ENCODE measurements around the gene FRMD4A.
"Not testable (repeated sequence)": the region's sequence is repeated elsewhere in the genome, so short reads cannot be mapped to it uniquely, and the experiment has no call there.

FRMD4A gene

GRCh38 chr10:13775786-13776775, 554.6 kb downstream of the FRMD4A start:
- no peak for DNase-seq (ENCODE audit: low read depth)

- no peak for DNase-seq (ENCODE audit: low read depth)
Measured at GRCh38 chr10:13774303-13774893, 556.3 kb downstream of the FRMD4A start.

DNA sequence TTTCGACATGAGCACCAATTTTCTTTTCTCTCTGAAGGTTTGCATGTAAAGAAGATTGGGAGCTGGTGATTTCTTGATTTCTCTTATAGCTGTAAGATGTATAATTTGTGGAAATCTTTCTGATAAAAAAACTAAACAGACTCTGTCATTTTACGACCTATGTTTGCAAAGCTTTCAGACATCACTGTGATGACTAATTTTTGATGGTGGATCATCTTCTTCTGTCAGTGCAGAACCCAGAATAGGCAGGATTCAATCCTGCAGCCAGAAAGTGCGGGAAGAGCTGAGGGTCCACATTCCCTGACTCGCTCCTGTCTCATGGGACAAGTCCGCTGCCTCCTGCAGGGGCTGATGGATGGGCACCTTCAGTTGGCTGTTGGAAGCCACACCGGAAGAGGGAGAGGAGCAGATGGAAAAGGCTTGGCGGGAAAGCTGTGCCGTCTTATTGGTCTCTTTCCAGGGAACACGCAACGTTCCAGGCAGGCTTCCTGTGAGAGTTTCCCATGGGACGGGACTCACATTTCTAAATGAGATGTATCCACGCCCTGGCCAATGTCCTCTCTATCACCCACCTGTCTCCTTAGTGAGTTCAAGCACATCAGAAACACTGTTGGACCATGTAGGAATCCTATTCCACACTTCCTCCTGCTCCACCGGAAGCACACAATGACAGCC, 557.1 kb downstream of the FRMD4A start:
- no peak for DNase-seq (ENCODE audit: low read depth)

GRCh38 chr10:13773043-13773442, 557.7 kb downstream of the FRMD4A start:
- no peak for DNase-seq (ENCODE audit: low read depth)

DNA sequence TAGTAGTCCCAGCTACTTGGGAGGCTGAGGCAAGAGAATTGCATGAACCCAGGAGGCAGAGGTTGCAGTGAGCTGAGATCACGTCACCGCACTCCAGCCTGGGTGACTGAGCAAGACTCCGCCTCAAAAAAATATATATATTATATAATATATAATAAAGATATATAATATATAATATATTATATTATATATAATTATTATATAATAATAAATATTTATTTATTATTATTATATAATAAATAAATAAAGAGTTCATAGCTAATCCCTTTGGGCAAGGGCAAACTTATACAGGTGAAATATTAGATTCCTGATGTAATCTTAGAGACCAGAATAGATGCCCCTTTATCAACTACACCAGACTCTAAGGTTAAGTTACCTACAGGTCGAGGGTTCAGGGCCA, 558.7 kb downstream of the FRMD4A start:
- DNase-seq (ENCODE audit: low read depth): no peak

DNA sequence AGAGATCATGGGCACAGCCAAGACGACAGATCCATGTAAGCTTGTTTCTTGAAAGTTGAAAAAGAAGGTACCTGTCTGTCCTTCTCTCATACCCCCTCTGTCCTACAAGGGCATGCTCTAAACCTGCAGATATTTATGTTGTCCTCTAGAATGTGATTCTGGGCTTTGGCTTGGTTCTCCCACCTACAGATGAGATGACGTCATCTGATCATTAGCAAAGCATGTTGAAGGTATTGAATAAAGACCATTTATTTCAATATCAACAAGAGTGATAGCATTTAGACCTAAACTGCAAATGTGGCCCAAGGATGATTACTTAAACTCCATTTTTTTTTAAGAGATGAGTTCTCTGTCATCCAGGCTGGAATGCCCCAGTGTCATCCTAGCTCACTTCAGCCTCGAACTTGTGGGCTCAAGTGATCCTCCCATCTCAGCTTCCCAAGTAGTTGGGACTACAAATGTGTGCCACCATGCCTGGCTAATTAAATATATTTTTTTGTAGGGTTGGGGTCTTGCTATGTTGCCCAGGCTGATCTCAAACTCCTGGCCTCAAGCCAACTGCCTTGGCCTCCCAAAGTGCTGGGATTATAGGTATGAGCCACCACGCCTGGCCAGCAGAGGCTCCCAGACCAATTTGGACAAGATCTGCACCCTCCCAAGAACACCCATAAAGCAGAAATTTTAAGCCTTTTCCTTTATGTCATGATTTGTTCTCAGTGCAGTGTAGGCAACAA, 559.8 kb downstream of the FRMD4A start:
- DNase-seq (ENCODE audit: low read depth): no peak

GRCh38 chr10:13769946-13770345, 560.8 kb downstream of the FRMD4A start:
- DNase-seq (ENCODE audit: low read depth): no peak

GRCh38 chr10:13767676-13768178, 563.0 kb downstream of the FRMD4A start:
- no peak for DNase-seq (ENCODE audit: low read depth)

DNA sequence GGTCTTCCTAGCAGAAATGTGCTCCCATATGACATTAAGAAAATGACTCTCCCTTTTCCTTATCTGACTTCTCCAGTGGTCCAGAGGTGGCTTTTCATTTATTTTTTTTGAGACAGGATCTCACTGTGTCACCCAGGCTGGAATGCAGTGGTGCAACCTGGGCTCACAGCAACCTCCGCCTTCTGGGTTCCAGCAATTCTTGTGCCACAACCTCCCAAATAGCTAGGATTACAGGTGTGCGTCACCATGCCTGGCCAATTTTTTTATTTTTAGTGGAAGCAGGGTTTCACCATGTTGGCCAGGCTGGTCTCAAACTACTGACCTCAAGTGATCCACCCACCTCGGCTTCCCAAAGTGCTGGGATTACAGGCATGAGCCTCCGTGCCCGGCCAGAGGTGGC, 563.6 kb downstream of the FRMD4A start:
- not testable (repeated sequence) for DNase-seq (ENCODE audit: low read depth)

DNA sequence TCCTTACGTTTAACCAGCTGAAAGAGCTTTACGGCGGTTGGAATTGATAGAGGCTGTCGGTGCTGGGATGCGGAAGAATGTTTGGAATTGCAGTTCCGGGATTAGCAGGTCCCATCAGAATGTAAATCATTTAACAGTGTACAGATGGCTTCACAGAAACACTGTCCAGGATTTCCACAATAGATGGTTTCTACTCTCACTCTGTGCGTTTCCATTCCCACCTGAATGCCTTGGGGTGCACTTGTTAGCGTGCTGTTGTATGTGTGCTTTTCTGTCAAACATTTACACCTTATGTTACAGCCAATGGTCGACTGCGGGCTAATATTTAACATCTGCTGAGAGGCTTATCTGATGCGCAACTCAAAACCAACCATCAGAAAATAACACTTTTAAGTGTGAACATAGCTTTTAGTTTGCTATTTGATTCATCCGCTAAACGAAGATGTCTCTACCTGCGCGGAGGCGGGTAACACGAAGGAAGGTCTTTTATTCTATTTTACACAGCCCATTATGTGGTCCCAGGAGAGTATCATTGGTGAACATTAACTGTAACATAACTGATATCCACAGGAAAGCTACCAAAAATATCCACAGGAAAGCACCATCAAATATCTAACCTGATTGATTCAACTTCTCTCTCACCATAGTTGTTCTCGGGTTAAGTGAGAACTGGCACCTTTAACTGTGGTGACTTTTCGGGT, 564.9 kb downstream of the FRMD4A start:
- DNase-seq (ENCODE audit: low read depth): no peak

GRCh38 chr10:13761490-13762091, 569.1 kb downstream of the FRMD4A start:
- DNase-seq (ENCODE audit: low read depth): no peak

DNA sequence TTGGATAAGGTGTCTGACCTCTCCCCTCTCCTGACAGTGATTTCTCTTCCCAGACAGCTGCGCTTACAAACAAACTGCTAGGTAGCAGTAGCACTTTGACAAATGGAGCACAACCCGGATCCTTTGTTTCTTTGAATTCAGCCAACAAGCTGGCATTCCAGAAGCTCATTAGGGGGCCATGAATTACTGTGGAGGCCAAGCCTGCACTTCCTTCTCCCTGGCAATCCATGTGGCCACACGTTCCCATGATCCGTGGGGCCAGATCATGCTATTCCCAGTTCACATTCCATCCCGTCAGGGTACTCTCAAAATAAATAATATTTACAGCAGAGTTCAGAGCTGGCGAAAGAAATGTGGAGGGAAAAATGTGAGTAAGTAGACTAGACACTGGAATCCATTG, 571.6 kb downstream of the FRMD4A start:
- no peak for DNase-seq (ENCODE audit: low read depth)

- DNase-seq (ENCODE audit: low read depth): no peak
Measured at GRCh38 chr10:13758756-13759155, 572.0 kb downstream of the FRMD4A start.

DNA sequence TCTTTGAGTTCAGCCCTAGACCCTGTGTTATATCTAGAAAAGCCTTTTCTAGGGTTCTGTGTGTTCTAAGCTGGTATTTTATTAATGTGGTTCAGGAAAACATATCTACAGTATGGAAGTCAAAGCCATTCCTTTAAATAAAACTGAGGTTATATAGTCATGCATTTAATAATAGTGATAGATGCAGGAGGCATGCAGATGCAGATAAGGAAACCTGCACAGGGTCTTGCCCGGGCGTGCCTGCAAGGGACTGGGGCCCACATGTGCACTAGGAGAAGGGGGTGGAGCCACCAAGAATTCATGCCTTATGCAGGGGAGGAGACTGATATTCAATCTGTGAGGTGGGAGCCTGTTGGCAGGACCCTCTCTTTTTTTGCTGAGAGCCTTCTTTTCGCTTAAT, 572.4 kb downstream of the FRMD4A start:
- DNase-seq (ENCODE audit: low read depth): no peak

DNA sequence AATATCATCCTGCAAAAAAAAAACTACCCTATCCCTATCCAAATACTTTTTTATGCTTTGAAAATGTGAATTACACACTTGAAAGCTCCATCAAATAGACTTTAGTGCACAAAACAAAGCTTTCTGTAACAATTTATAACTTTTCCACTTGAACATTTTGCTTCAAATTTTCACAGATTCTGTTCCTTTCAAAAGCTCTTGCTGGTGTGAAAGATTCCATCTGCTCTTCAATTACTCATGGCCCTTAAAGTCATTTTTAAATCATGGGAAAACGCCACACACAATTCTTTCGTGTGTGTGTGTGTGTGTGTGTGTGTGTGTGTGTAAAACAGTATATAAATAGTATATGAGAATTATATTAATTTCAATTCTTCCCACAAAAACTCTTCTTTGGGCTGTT, 576.4 kb downstream of the FRMD4A start:
- no peak for DNase-seq (ENCODE audit: low read depth)

- no peak for DNase-seq (ENCODE audit: low read depth)
Measured at GRCh38 chr10:13751191-13751764, 579.4 kb downstream of the FRMD4A start.

- no peak for DNase-seq (ENCODE audit: low read depth)
Measured at GRCh38 chr10:13750299-13751190, 580.2 kb downstream of the FRMD4A start.

- no peak for DNase-seq (ENCODE audit: low read depth)
Measured at GRCh38 chr10:13745271-13745670, 585.5 kb downstream of the FRMD4A start.

GRCh38 chr10:13743963-13744362, 586.8 kb downstream of the FRMD4A start:
- no peak for DNase-seq (ENCODE audit: low read depth)

Data from stimulated activated CD8-positive, alpha-beta memory T cell treated with anti-CD3 and anti-CD28 coated beads, Interleukin-12 subunit alpha, Interleukin-12 subunit beta, amount 100 ng/mL, for 4 hours (primary cell).